Adrenal gland (tissue), 5 donors: ENCODE results near the gene H2BK1.

Source experiments
- CTCF ChIP-seq, 6 experiments: fragments of 450-650 bp in 4 of 6; fragments of 200-600 bp in 2 of 6; sonication (generic) in 1 of 6; IDR thresholded peaks; 1 replicate in 5 of 6; 2 replicates in 1 of 6; pipeline versions ENCODE4 v1.5.1 to v1.8.0; 2016 to 2021; ENCODE audit warnings: antibody characterized with exemption in 6 of 6, mild to moderate bottlenecking in 2 of 6, moderate library complexity in 1 of 6
- POLR2A ChIP-seq, 2 donors: fragments of 450-650 bp; IDR thresholded peaks; one replicate each; pipeline ENCODE4 v1.6.1; 2017; ENCODE audit warnings: antibody characterized with exemption in 2 of 2, mild to moderate bottlenecking in 2 of 2, moderate library complexity in 1 of 2
- donor health status: DM: no; HTN: no; CAD: no.

- TF ChIP-seq CTCF (IDR thresholded peaks at IDR 0.05) (no peak), POLR2A (IDR thresholded peaks at IDR 0.05) (no peak)
Measured at GRCh38 chr7:151254851-151255250, 44.6 kb upstream of the H2BK1 start.
